WERI-Rb-1 (cell line): Measurements from ENCODE around the gene UCP1.

ENCODE experiments used
- DNase-seq: peaks from one replicate; pipeline ENCODE4 v3.0.0-alpha.2; 2020
- H3K27ac ChIP-seq: fragments of 250-450 bp; sonication (Bioruptor Pico); 2 replicates; pipeline ENCODE4 v1.5.1; 2020; ENCODE audit warnings: mild to moderate bottlenecking, moderate library complexity
- H3K27me3 ChIP-seq: fragments of 250-450 bp; sonication (Bioruptor Pico); 2 replicates; pipeline ENCODE4 v1.5.1; 2021; ENCODE audit warnings: mild to moderate bottlenecking, low read depth, moderate library complexity; ENCODE audit not compliant: insufficient read depth, severe bottlenecking
- H3K36me3 ChIP-seq: fragments of 250-450 bp; sonication (Bioruptor Pico); 2 replicates; pipeline ENCODE4 v1.5.1; 2020; ENCODE audit warnings: mild to moderate bottlenecking, moderate library complexity
- H3K4me3 ChIP-seq: 2 replicates; pipeline ENCODE4 v1.5.1; 2011; ENCODE audit warnings: low read depth, mild to moderate bottlenecking, control low read depth, low read length
- H3K9me3 ChIP-seq: fragments of 250-450 bp; sonication (Bioruptor Pico); 2 replicates; pipeline ENCODE4 v1.5.1; 2021; ENCODE audit warnings: mild to moderate bottlenecking, moderate library complexity; ENCODE audit not compliant: severe bottlenecking
- TF ChIP-seq, protein P1 (sequence below): IDR thresholded peaks from 2 replicates; pipeline ENCODE4 v1.5.1; 2011; ENCODE audit warnings: low read depth, mild to moderate bottlenecking, control low read depth, inconsistent platforms, low read length

UCP1 gene

DNA sequence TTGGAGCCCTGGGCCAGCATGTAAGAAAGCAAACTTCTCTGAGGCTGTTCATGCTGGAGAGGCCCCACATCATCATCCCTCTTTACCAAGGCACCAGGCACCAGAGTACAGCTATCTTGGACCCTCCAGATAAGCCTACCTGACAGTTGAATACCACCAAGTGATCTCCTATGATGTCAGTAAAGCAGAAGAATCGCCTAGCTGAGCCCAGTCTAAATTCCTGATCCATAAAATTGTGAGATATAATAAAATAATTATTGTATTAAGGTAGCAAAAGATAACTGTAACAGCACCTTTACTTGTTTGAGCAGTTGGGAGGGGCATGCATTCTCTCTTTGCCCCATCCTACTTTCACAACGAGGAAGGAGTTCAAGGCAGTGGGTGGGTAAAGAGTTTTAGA, 2.9 kb upstream of the UCP1 start:
- DNase-seq, result no peak
- Histone ChIP-seq H3K4me3 (no peak overlapping the region), H3K27me3 (peaks cover 17% of the 10 kb centered on the region), H3K27ac (no peak overlapping the region), H3K36me3 (no peaks in the 10 kb centered on the region), H3K9me3 (no peaks in the 10 kb centered on the region)
- TF ChIP-seq, protein P1, sequence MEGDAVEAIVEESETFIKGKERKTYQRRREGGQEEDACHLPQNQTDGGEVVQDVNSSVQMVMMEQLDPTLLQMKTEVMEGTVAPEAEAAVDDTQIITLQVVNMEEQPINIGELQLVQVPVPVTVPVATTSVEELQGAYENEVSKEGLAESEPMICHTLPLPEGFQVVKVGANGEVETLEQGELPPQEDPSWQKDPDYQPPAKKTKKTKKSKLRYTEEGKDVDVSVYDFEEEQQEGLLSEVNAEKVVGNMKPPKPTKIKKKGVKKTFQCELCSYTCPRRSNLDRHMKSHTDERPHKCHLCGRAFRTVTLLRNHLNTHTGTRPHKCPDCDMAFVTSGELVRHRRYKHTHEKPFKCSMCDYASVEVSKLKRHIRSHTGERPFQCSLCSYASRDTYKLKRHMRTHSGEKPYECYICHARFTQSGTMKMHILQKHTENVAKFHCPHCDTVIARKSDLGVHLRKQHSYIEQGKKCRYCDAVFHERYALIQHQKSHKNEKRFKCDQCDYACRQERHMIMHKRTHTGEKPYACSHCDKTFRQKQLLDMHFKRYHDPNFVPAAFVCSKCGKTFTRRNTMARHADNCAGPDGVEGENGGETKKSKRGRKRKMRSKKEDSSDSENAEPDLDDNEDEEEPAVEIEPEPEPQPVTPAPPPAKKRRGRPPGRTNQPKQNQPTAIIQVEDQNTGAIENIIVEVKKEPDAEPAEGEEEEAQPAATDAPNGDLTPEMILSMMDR, result no peak

DNA sequence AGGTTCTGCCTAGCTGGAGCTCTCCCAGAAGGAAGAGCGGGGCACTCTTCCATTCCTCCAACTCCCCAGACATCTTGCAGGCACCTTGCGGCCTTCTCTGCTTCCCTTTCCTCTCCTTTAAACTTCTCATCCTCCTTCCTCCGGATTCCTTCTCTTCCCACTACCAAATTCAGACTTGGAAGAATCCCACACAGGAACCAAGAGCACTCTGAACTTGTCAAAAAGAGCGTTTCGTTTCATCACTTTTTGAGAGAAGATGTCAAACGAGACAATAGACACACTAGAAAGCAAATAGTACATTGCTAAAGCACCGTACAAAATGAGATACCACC, 512 bp upstream of the UCP1 start:
- Histone ChIP-seq H3K36me3 (no peaks in the 10 kb centered on the region), H3K27ac (no peak overlapping the region), H3K9me3 (no peaks in the 10 kb centered on the region), H3K27me3 (peaks cover 17% of the 10 kb centered on the region), H3K4me3 (peak overlapping the region; percentile 54)
- TF ChIP-seq, protein P1, result no peak
- DNase-seq, result no peak

DNA sequence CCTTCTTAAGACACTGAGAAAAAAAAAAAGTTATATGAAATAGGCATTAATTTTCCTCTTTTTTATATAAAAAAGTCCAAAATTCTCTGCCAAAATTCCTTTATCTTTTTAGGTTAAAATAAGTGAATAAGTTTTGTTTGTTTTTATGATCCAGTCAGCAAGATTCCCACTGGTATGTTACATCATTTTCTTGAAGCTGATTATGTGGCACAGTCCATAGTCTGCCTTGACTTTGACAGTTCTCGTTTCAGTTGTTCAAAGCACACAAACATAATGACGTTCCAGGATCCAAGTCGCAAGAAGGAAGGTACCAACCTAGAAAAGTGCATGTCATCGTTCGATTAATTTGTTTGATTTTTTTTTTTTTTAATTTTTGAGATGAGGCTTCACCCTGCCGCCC, 9.1 kb downstream of the UCP1 start:
- DNase-seq, result no peak
- no peak overlapping the region for H3K27ac ChIP-seq
- no peaks in the 10 kb centered on the region for H3K36me3 ChIP-seq
- no peaks in the 10 kb centered on the region for H3K27me3 ChIP-seq
- no peak overlapping the region for H3K4me3 ChIP-seq
- no peaks in the 10 kb centered on the region for H3K9me3 ChIP-seq
- TF ChIP-seq, protein P1, result no peak

DNA sequence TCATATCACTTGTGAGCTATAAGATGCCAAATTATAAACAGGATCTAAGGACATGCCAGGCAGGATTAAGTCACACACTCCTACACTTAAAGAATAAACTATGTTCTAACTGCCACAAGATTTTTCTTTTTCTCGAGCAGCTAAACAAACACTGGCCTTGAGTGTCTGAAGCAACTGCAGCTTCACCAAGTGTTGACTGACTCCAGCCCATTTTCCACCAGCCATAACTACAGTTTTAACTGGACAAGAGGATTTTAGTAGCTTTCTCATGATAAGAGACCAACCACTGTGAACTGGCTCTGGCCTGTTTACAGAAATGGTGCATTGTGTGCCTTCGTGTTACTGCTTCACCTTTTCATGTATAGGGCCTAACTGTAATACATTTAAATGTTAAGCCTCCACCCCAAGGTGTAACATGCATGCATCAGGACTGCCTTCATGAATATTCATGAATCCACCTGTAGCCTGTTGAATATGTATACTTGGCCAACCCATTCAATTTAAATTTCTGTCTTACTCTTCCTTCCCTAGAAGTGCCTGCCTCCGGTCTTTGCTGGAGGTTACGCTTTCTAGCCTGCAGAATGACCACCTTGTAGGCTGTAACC, 10.8 kb downstream of the UCP1 start:
- Histone ChIP-seq H3K27me3 (no peaks in the 10 kb centered on the region), H3K27ac (no peak overlapping the region), H3K4me3 (no peak overlapping the region), H3K36me3 (no peaks in the 10 kb centered on the region), H3K9me3 (no peaks in the 10 kb centered on the region)
- no peak for DNase-seq
- TF ChIP-seq, protein P1, result no peak

DNA sequence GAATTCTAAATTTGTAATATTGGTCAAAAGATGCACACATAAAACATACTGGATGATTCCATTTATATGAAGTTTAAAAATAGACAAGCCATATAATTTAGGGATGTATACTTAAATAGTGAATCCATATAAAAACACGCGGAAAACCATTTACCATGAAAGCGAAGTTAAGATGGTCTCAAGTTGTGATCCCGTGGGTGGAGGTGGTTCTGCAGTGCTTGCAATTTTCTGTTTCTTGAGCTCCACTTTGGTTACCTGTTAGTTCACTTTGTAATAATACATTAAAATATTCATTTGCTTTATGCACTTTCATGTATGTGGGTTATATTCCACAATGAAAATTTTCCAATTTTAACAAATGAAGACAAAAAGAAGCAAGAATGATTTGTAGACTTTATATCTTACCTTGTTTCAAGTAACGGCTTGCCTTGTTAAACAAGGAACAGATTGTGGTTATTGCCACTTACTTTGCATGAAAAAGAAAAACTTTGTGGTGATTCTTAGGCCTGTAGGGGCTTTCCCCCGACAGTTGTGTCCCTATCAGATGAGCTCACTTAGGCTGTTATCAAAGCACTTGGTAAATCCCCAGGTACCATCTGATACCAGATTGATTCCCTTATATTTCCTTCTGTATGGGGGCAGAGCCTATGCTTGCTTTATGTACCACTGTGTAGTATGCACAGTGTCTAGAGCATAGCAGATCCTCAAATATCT, 12.2 kb downstream of the UCP1 start:
- Histone ChIP-seq H3K27me3 (no peaks in the 10 kb centered on the region), H3K27ac (no peak overlapping the region), H3K4me3 (no peak overlapping the region), H3K36me3 (no peaks in the 10 kb centered on the region), H3K9me3 (no peaks in the 10 kb centered on the region)
- DNase-seq, result no peak
- TF ChIP-seq, protein P1, result no peak
